SK-MEL-5 (cell line): ENCODE results near the gene PKD1. TPM values are rescaled to one million over a fixed set of nuclear protein-coding genes. Genes with fewer than 3 reads are reported as not detected.

Experiments used
- DNase-seq: peaks from one replicate; pipeline ENCODE4 v3.0.0-alpha.2; 2016; ENCODE audit warnings: low read depth, low spot score
- in situ Hi-C: cut with HindIII; loops from 2 replicates; pipeline ENCODE4 v1.10.0; 2016; ENCODE audit warnings: low sequenced_read_pairs, high pct_unique_total_duplicates, low pct_unique_long_range_greater_than_20kb
- total RNA-seq: library from RNA; depleted of rRNA; stranded (reverse); fragments of >200 nt; shearing (Covaris generic); gene quantifications from 2 replicates; pipeline ENCODE4 v1.2.3, GENCODE V29; 2014

PKD1 gene
- total RNA-seq, 1 experiment from 2014 or later, result 18.8 TPM

GRCh38 chr16:2087748-2088631, 47.7 kb downstream of the PKD1 start:
- in situ Hi-C loops, result no loop called here
- DNase-seq, result no peak

- in situ Hi-C loops, result no loop called here
These were observed 48.6 kb downstream of the PKD1 start for GRCh38 chr16:2086812-2087747.

GRCh38 chr16:2086106-2086742, 49.5 kb downstream of the PKD1 start:
- in situ Hi-C loops, result no loop called here
- no peak for DNase-seq

More at GRCh38 chr16:2086812-2087747, 48.6 kb downstream of the PKD1 start:
- DNase-seq, result no peak

- DNase-seq, result peak; percentile 8
- in situ Hi-C loops, result no loop called here
These were observed 50.0 kb downstream of the PKD1 start for GRCh38 chr16:2085669-2086068.

- in situ Hi-C loops, result no loop called here
These were observed 50.6 kb downstream of the PKD1 start for GRCh38 chr16:2084895-2085625.

GRCh38 chr16:2083876-2084780, 51.6 kb downstream of the PKD1 start:
- in situ Hi-C loops, result no loop called here
- DNase-seq, result no peak

More at GRCh38 chr16:2084895-2085625, 50.6 kb downstream of the PKD1 start:
- no peak for DNase-seq

GRCh38 chr16:2083409-2083808, 52.3 kb downstream of the PKD1 start:
- DNase-seq, result no peak
- in situ Hi-C loops, result no loop called here

GRCh38 chr16:2082983-2083364, 52.7 kb downstream of the PKD1 start:
- DNase-seq, result no peak
- in situ Hi-C loops, result no loop called here

- DNase-seq, result no peak
- in situ Hi-C loops, result no loop called here
These were observed 53.3 kb downstream of the PKD1 start for GRCh38 chr16:2082171-2082982.

- in situ Hi-C loops, result no loop called here
- DNase-seq, result no peak
These were observed 54.3 kb downstream of the PKD1 start for GRCh38 chr16:2081201-2082084.

- in situ Hi-C loops, result no loop called here
These were observed 55.7 kb downstream of the PKD1 start for GRCh38 chr16:2079991-2080390.

GRCh38 chr16:2079311-2079800, 56.3 kb downstream of the PKD1 start:
- in situ Hi-C loops, result no loop called here
- no peak for DNase-seq

More at GRCh38 chr16:2079991-2080390, 55.7 kb downstream of the PKD1 start:
- DNase-seq, result no peak

- in situ Hi-C loops, result no loop called here
- DNase-seq, result no peak
These were observed 57.0 kb downstream of the PKD1 start for GRCh38 chr16:2078691-2079090.

GRCh38 chr16:2078096-2078495, 57.6 kb downstream of the PKD1 start:
- in situ Hi-C loops, result no loop called here
- DNase-seq, result no peak

GRCh38 chr16:2077696-2078095, 58.0 kb downstream of the PKD1 start:
- DNase-seq, result no peak

More at GRCh38 chr16:2077696-2078095, 58.0 kb downstream of the PKD1 start:
- in situ Hi-C loops, result no loop called here
